Measurements from ENCODE around the gene OR51B6.
"Not testable (repeated sequence)": the region's sequence is repeated elsewhere in the genome, so short reads cannot be mapped to it uniquely, and the experiment has no call there.

The OR51B6 gene

GRCh38 chr11:5343474-5344335, 7.6 kb upstream of the OR51B6 start, which contains the start of gene OR51B5:
Gene OR51B5 (minus strand): TSS chr11:5343524. CDS start chr11:5343524, 0 bp downstream.
- TF ChIP-seq, protein P1, sequence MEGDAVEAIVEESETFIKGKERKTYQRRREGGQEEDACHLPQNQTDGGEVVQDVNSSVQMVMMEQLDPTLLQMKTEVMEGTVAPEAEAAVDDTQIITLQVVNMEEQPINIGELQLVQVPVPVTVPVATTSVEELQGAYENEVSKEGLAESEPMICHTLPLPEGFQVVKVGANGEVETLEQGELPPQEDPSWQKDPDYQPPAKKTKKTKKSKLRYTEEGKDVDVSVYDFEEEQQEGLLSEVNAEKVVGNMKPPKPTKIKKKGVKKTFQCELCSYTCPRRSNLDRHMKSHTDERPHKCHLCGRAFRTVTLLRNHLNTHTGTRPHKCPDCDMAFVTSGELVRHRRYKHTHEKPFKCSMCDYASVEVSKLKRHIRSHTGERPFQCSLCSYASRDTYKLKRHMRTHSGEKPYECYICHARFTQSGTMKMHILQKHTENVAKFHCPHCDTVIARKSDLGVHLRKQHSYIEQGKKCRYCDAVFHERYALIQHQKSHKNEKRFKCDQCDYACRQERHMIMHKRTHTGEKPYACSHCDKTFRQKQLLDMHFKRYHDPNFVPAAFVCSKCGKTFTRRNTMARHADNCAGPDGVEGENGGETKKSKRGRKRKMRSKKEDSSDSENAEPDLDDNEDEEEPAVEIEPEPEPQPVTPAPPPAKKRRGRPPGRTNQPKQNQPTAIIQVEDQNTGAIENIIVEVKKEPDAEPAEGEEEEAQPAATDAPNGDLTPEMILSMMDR (IDR thresholded peaks at IDR 0.05; ENCODE audit: unreplicated experiment in 3 of 3) = no peak
- no peak within 1 kb of the TSS for H3K4me3 Mint-ChIP-seq
- no peaks in the 10 kb centered on the region for H3K9me3 Mint-ChIP-seq
- H3K36me3 Mint-ChIP-seq (ENCODE audit: low read depth) = no peaks in the 10 kb centered on the region
- H3K27me3 Mint-ChIP-seq (ENCODE audit: low read depth) = peaks cover 6% of the 10 kb centered on the region
- no peaks in the 10 kb centered on the region for H3K4me1 Mint-ChIP-seq
- H3K27ac Mint-ChIP-seq = no peak within 1 kb of the TSS

DNA sequence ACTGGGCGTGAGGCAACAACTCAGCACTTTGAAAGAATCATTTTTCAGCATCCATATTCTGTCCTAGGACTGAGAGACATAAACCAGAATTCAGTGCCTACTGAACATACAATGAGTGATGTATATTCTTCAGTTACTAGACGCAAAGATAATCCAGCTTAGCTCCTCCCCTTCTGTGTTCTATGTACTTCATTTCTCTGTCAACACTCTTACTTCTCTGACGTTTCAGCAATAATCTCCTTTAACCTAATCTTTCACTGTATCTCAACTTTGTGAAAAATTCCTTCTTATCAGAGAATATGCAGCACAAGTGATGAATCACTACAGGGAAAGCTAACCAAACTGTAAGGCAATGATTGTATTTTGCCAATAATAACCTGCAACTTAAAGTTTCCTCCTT, 5.5 kb upstream of the OR51B6 start:
- peaks cover 7% of the 10 kb centered on the region for H3K27me3 Mint-ChIP-seq (ENCODE audit: low read depth)
- TF ChIP-seq, protein P1 (IDR thresholded peaks at IDR 0.05; ENCODE audit: unreplicated experiment in 3 of 3) = no peak
- no peaks in the 10 kb centered on the region for H3K4me1 Mint-ChIP-seq
- no peak overlapping the region for H3K4me3 Mint-ChIP-seq
- no peaks in the 10 kb centered on the region for H3K36me3 Mint-ChIP-seq (ENCODE audit: low read depth)
- H3K27ac Mint-ChIP-seq = no peak overlapping the region
- H3K9me3 Mint-ChIP-seq = no peaks in the 10 kb centered on the region

DNA sequence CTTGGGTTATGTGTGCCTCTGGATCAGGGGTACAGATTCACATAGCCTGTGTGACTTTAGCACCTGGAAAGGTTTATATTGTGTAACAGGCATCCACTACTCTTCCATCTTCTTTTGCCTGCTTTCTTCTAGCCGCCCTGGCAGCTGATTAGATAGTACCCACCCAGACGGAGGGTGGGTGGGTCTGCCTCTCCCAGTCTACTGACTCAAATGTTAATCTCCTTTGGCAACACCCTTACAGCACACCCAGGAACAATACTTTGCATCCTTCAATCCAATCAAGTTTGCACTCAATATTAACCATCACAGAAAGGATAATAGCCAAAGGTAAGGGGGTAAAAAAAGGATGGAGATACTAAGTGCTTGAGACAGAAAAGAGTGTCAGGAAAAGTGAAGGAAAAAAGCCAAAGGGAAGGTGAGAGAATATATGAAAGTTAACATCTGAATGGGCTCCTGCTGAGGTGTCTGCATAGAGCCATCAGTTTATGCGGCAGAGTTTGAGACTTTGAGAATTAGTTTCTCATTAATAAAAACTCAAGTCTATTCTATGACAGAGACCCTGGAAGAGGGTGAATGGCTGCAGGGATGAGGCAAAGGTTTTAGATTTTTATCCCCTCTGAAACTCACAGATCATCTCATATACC, 2.6 kb upstream of the OR51B6 start:
- TF ChIP-seq, protein P1 (IDR thresholded peaks at IDR 0.05; ENCODE audit: unreplicated experiment in 3 of 3) = no peak
- Mint-ChIP-seq H3K4me1 (no peaks in the 10 kb centered on the region), H3K27ac (no peak overlapping the region), H3K9me3 (no peaks in the 10 kb centered on the region), H3K36me3 (ENCODE audit: low read depth) (no peaks in the 10 kb centered on the region), H3K4me3 (no peak overlapping the region), H3K27me3 (ENCODE audit: low read depth) (peaks cover 7% of the 10 kb centered on the region)

GRCh38 chr11:5349550-5349949, 1.8 kb upstream of the OR51B6 start:
- H3K9me3 Mint-ChIP-seq = no peaks in the 10 kb centered on the region
- TF ChIP-seq, protein P1 (IDR thresholded peaks at IDR 0.05; ENCODE audit: unreplicated experiment in 3 of 3) = no peak
- no peak overlapping the region for H3K27ac Mint-ChIP-seq
- no peaks in the 10 kb centered on the region for H3K4me1 Mint-ChIP-seq
- H3K27me3 Mint-ChIP-seq (ENCODE audit: low read depth) = peaks cover 10% of the 10 kb centered on the region
- no peaks in the 10 kb centered on the region for H3K36me3 Mint-ChIP-seq (ENCODE audit: low read depth)
- no peak overlapping the region for H3K4me3 Mint-ChIP-seq

GRCh38 chr11:5356031-5356430, 4.7 kb downstream of the OR51B6 start:
- not testable (repeated sequence) for H3K27me3 Mint-ChIP-seq (ENCODE audit: low read depth); H3K4me3 Mint-ChIP-seq; H3K27ac Mint-ChIP-seq; H3K4me1 Mint-ChIP-seq; H3K36me3 Mint-ChIP-seq (ENCODE audit: low read depth); H3K9me3 Mint-ChIP-seq

DNA sequence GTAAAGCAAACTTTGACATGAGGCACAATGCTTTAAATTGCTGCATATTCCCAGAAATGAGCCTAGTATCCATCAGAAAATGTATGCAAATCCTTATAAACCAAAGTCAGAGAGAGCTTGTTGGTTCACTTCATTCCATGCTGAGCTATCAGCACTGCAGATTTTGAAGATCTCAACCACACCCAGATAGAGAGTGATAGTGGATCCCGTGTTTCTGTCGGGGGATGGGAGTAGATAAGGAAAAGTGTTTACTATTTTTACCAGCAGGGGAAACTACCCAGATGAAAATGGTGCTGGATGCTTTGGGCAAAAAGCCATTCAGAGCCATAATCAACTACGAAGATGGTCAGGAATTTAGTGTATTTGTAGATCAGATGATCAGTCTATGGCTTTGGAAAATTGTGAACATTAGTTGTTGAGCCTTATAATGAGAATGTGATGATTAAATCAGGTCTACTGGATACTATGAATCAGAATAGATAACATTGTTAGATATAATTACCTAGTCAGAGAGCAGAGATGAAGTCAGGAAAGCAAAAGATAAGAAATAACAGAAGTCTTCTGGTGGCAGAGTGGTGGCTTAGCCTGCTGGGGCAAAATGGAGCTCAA, 10.8 kb downstream of the OR51B6 start:
- no peak overlapping the region for H3K4me3 Mint-ChIP-seq
- H3K27me3 Mint-ChIP-seq (ENCODE audit: low read depth) = no peaks in the 10 kb centered on the region
- TF ChIP-seq, protein P1 (IDR thresholded peaks at IDR 0.05; ENCODE audit: unreplicated experiment in 3 of 3) = no peak
- H3K4me1 Mint-ChIP-seq = no peaks in the 10 kb centered on the region
- H3K27ac Mint-ChIP-seq = no peak overlapping the region
- no peaks in the 10 kb centered on the region for H3K9me3 Mint-ChIP-seq
- H3K36me3 Mint-ChIP-seq (ENCODE audit: low read depth) = no peaks in the 10 kb centered on the region

Data from nephron (organoid).